Fibroblast of the aortic adventitia (primary cell): ENCODE measurements around the gene DHX40. TPM values are rescaled to one million over a fixed set of nuclear protein-coding genes. Genes with fewer than 3 reads are reported as not detected.

Experiments
- DNase-seq: peaks from one replicate; pipeline ENCODE4 v3.0.0-alpha.2; 2010; ENCODE audit warnings: low read depth
- H3K4me3 ChIP-seq: 2 replicates; pipeline ENCODE4 v1.5.1; 2011; ENCODE audit warnings: low read depth, mild to moderate bottlenecking, control low read depth, low read length, moderate library complexity
- total RNA-seq: library from RNA; depleted of rRNA; stranded (reverse); fragments of >200 nt; gene quantifications from 2 replicates; pipeline ENCODE4 v1.2.3, GENCODE V29; 2012; ENCODE audit warnings: low replicate concordance
- TF ChIP-seq, protein P1 (sequence below): IDR thresholded peaks from 2 replicates; pipeline ENCODE4 v1.5.1; 2011; ENCODE audit warnings: mild to moderate bottlenecking, low read length, control low read depth, inconsistent platforms; ENCODE audit not compliant: insufficient read depth

DHX40 gene
- total RNA-seq, 1 donor, result 68.5 TPM

DNA sequence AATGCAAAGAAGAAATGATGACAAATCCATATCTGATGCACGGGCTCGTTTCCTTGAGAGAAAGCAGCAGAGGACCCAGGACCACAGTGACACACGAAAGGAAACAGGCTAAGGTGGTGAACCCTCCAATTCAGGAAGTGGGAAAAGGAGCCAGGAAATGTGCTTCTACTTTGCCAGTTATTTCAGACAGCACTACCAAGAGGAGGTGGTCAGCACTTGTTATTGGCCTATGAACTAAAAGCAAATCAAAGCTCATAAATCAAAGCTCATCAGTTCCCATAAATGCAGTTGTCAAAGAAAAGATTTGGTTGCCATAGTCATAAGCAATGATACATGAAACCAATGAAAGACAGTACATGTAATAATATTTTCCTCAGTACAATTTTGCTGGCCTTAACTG lies 41.7 kb downstream of the DHX40 start:
- DNase-seq, result no peak
- H3K4me3 ChIP-seq, result no peak overlapping the region
- TF ChIP-seq, protein P1, sequence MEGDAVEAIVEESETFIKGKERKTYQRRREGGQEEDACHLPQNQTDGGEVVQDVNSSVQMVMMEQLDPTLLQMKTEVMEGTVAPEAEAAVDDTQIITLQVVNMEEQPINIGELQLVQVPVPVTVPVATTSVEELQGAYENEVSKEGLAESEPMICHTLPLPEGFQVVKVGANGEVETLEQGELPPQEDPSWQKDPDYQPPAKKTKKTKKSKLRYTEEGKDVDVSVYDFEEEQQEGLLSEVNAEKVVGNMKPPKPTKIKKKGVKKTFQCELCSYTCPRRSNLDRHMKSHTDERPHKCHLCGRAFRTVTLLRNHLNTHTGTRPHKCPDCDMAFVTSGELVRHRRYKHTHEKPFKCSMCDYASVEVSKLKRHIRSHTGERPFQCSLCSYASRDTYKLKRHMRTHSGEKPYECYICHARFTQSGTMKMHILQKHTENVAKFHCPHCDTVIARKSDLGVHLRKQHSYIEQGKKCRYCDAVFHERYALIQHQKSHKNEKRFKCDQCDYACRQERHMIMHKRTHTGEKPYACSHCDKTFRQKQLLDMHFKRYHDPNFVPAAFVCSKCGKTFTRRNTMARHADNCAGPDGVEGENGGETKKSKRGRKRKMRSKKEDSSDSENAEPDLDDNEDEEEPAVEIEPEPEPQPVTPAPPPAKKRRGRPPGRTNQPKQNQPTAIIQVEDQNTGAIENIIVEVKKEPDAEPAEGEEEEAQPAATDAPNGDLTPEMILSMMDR, result no peak

DNA sequence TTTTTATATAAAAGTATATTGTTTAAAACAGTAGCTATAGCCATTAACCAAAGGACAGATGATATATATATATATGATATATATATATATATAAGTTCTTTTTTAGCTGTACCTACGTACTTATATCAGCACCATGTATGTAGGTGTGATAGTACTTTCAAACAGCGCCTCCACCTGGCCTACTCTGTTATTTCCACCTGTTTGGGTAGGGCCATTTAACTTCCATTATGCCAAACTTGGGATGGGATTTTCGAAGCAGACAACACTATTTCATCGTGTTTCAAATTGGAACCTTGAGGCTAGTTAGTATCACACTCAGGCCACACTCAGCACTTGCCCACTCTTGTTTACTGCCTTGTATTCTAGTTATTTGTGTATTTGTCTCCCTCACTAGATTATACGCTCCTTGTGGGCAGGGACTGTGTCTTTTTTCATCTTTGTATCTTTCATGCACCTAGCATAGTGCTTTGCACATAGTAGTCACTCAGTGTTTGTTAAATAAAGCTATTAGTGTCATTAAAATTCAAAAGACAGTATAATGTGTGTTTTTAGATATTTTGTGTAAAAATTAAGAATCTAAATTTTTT lies 42.5 kb downstream of the DHX40 start:
- no peak for DNase-seq
- no peak overlapping the region for H3K4me3 ChIP-seq
- TF ChIP-seq, protein P1, result peak; percentile 23

DNA sequence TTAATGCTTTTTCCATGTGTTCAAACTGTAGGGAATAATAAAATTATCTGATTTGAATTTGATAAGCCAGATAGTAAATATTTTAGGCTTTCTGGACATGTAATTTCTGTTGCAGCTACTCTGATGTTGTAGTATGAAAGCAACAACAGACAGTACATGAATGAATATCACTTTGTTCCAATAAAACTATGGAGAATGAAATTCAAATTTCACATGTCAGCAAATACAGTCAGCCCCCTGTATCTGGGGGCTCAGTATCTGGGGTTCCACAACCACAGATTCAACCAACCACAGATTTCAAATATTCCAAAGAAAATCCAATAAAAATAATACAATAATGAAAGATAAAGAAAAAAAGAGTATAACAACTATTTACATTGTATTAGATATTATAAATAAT lies 46.1 kb downstream of the DHX40 start:
- TF ChIP-seq, protein P1, result no peak
- no peak for DNase-seq
- no peak overlapping the region for H3K4me3 ChIP-seq

DNA sequence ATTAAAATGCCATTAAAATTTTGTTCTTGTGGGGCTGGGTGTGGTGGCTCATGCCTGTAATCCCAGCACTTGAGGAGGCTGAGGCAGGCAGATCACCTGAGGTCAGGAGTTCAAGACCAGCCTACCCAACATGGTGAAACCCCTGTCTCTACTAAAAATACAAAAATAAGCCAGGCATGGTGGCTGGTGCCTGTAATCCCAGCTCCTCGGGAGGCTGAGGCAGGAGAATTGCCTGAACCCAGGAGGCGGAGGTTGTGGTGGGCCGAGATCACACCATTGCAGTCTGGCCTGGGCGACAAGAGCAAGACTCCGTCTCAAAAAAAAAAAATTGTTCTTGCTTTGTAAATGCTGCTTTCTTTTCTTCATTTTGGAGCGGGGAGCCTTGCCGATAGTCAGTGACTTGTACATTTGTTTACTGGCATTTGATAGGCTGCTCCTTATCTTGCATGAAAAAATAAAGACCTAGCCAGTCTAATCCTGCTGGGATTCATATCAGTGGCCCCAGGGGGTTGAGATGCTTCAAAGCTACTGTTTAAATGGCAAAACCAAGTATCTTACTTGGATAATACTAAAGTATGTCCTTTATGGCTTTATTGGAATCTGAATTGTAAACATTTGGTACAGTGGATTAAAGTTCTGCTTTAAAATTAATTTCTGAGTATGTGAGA lies 51.0 kb downstream of the DHX40 start:
- DNase-seq, result no peak
- TF ChIP-seq, protein P1, result no peak
- no peak overlapping the region for H3K4me3 ChIP-seq

DNA sequence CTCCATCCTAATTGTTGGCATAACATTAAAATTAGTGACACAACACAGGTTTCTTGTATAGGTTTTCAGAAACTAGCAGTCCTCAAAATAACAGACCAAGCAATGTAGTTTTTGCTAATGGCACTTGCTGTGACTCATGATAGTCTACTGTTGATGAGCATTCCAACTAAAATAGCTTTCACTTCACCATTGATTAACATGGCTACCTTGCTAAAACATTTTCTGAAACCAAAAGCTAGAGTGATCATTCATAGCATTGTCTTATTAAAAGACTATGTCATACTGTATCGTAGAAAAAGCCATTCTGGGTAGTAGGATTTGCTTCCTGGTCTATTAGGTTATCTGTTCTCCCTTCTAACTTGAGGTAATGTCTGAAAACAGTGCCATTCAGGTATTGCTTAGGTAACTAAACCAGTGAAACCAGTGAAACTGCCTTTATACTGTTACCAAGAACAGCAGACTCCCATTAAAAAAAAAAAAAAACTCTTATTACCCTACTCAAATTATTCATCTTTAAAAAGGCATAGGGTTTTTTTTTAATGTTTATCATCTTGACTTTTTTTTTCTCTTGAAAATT lies 51.8 kb downstream of the DHX40 start:
- TF ChIP-seq, protein P1, result no peak
- no peak for DNase-seq
- H3K4me3 ChIP-seq, result no peak overlapping the region

DNA sequence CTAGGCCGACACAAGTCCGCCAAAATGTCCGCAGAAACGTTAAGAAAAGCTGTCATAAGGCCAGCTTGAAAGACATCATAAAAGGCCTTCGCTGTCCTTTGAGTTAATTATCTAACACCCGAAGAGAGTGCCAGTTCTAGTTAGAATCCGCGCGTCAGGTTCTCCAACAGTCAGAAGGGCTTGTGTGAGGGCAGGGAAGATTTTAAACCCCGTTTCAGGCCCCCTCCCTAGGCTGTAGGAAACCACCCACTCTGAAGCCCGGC lies 53.6 kb downstream of the DHX40 start:
- peak overlapping the region; percentile 92 for H3K4me3 ChIP-seq
- no peak for DNase-seq
- TF ChIP-seq, protein P1, result no peak
